GM21786 (cell line): ENCODE measurements around the gene NALCN.

ENCODE experiments used
- ATAC-seq: cut with Tn5 transposase; IDR thresholded peaks from one replicate; pipeline ENCODE4 v1.9.1; 2021; ENCODE audit not compliant: unreplicated experiment

Gene NALCN

GRCh38 chr13:101211261-101211660 lies 205.0 kb downstream of the NALCN start:
- no peak for ATAC-seq

- no peak for ATAC-seq
Observed at GRCh38 chr13:101210774-101211173, 205.5 kb downstream of the NALCN start.

- no peak for ATAC-seq
Observed at GRCh38 chr13:101209206-101209893, 207.0 kb downstream of the NALCN start.

- ATAC-seq: no peak
Observed at GRCh38 chr13:101205408-101205807, 210.9 kb downstream of the NALCN start.

- no peak for ATAC-seq
Observed at GRCh38 chr13:101204270-101205020, 211.9 kb downstream of the NALCN start.

- ATAC-seq: no peak
Observed at GRCh38 chr13:101202590-101202989, 213.7 kb downstream of the NALCN start.

- ATAC-seq: no peak
Observed at GRCh38 chr13:101190976-101191375, 225.3 kb downstream of the NALCN start.

- ATAC-seq: no peak
Observed at GRCh38 chr13:101190337-101190736, 226.0 kb downstream of the NALCN start.

- ATAC-seq: no peak
Observed at GRCh38 chr13:101185606-101186005, 230.7 kb downstream of the NALCN start.

GRCh38 chr13:101181076-101181685 lies 235.1 kb downstream of the NALCN start:
- no peak for ATAC-seq

GRCh38 chr13:101179021-101179420 lies 237.3 kb downstream of the NALCN start:
- no peak for ATAC-seq

GRCh38 chr13:101178406-101178805 lies 237.9 kb downstream of the NALCN start:
- ATAC-seq: no peak

- ATAC-seq: no peak
Observed at GRCh38 chr13:101170306-101170705, 246.0 kb downstream of the NALCN start.

- ATAC-seq: no peak
Observed at GRCh38 chr13:101157261-101157660, 259.0 kb downstream of the NALCN start.

GRCh38 chr13:101155920-101156319 lies 260.4 kb downstream of the NALCN start:
- peak; percentile 66 for ATAC-seq

- no peak for ATAC-seq
Observed at GRCh38 chr13:101152184-101152583, 264.1 kb downstream of the NALCN start.

GRCh38 chr13:101150998-101151397 lies 265.3 kb downstream of the NALCN start:
- no peak for ATAC-seq

GRCh38 chr13:101149735-101150384 lies 266.4 kb downstream of the NALCN start:
- ATAC-seq: no peak

GRCh38 chr13:101146101-101146898 lies 270.0 kb downstream of the NALCN start:
- no peak for ATAC-seq

GRCh38 chr13:101144808-101145419 lies 271.4 kb downstream of the NALCN start:
- ATAC-seq: peak; percentile 79
